NT2/D1 (cell line): Measurements from ENCODE around the gene RNF144B.

ENCODE experiments used
- YY1 ChIP-seq: IDR thresholded peaks from 2 replicates; pipeline ENCODE4 v1.6.1; 2011; ENCODE audit not compliant: insufficient read length, insufficient read depth
- ZNF274 ChIP-seq: IDR thresholded peaks from 2 replicates; pipeline ENCODE4 v1.6.1; 2011; ENCODE audit warnings: mild to moderate bottlenecking, low read depth, low read length

- TF ChIP-seq YY1 (no peak), ZNF274 (no peak)
These were observed 28.1 kb downstream of the RNF144B start for GRCh38 chr6:18415207-18415606.
